HG03039 (cell line): ENCODE measurements around the gene ANO9.
"Not testable (repeated sequence)": the region's sequence is repeated elsewhere in the genome, so short reads cannot be mapped to it uniquely, and the experiment has no call there.

Source experiments
- ATAC-seq: cut with Tn5 transposase; IDR thresholded peaks from one replicate; pipeline ENCODE4 v1.9.1; 2021; ENCODE audit warnings: mild to moderate bottlenecking, moderate library complexity; ENCODE audit not compliant: unreplicated experiment

Gene ANO9

DNA sequence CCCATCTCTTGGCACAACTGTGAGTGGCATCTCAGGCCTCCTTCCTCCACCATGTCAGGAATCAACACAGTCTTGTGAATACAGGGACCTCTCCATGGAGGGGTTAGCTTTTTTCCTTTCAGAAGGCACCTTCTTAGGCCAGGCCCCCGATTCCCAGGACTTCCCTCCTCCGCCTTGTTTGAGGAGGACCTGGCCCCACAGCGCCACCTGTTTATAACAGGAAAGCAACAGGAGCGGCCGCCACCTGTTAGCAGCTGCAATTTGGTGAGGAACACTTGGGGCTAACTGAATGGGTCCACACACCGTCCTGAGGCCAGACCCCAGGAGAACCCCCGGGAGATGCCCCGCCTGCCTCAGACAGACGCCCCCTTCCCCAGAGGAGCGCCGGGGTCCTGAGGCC, 51.6 kb downstream of the ANO9 start:
- ATAC-seq = no peak

DNA sequence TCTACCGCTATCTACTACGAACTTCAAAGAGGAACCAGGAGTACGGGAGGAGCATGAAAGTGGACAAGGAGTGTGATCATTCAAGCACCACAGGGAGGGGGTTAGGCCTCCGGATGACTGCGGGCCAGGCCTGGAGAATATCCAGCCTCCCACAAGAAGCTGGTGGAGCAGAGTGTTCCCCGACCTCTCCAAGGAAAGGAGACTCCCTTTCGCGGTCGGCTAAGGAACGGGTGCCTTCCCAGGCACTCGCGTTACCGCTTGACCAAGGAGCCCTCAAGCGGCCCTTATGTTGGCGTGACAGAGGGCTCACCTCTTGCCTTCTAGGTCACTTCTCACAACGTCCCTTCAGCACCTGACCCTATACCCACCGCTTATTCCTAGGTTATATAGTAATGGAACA, 52.4 kb downstream of the ANO9 start:
- not testable (repeated sequence) for ATAC-seq

DNA sequence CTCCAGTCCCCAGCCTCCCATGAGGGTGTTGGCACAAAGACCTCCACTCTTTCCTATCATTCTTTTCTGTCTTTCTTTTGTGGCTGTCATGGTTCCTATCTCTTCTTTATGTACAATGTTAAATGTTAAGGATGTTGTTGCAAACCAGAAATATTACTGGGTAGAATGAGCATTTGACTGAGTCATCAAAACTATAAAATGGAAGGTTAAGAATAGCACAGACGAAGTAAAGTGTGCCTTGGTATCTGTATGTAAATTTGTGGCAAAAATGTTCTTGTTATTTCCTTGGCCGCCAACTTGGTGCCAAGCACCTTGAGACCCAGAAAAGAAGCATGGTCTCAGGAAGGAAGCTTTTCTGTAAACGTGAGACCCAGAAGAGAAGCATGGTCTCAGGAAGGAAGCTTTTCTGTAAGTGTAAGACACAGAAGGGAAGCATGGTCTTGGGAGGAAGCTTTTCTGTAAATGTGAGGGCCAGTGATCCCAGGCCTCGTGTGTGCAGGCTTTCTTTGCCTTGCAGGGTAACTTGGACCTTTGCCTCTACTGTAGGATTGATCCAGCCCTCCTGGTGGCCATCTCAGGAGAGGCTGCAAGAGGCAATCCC, 54.5 kb downstream of the ANO9 start:
- ATAC-seq = no peak

DNA sequence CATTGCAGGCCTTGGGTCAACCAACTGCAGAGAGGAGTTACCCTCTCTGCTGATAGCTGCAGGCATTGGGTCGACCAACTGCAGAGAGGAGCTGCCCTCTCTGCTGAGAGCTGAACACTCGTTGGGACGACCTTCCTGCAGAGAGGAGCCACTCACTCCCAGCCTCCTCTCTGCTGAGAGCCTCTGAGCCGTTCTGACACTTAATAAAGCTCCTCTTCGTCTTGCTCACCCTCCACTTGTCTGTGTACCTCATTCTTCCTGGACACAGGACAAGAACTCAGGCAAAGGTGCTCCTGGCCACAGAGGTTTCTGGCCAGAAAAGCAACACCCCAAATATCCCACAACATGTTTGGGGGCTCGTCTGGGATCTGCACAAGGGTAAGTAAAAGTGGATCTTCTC, 55.3 kb downstream of the ANO9 start:
- ATAC-seq = no peak

DNA sequence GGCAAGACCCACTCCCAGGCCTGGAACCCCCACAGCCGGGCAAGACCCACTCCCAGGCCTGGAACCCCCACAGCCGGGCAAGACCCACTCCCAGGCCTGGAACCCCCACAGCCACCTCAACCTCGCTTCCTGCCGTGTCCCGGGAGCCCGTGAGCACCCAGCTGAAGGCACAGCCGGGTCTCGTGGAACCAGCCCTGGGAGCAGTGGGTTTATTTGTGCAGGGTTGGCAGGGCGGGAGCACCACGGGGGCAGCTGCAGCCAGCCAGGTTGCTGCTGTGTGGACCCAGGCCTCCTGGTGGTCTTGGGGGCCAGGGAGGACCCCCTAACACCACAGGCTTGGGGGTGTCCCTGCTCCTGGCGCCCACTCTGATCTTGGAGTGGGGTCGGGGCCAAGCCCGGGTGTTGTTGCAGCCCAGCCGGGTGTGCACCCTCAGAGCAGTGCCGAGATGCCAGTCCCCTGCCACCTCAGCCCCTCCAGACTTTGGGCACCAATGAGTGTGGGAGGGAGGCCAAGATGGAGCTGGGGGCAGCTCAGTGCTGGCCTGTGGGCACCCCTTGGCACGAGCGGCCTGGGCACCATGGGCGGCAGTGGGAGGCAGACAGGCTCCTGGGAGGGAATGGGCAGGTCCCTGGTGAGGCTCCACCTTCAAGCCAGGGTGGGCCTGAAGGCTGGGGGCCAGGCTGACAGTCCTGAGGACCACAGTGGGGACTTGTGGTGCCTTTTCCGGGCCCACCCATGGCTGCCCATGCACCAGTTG, 56.0 kb downstream of the ANO9 start:
- no peak for ATAC-seq

DNA sequence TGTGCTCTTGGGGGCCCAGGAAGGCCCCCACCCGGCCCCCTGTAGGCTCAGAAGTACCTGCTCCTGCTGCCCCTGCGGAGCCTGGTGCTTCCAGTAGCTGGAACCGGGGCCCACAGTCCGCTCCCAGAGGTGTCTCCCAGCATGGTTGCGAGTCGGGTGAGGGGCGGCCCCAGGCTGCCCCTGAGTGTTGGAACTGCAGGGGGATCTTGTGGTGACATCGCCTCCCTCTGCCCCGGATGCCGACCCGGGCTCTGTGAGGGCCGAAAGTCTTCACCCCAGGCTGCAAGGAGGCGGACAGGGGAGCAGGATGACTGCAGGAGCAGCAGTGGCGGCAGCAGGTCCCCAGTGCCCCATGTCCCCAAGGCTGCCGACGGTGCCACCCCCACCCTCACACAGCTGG, 57.3 kb downstream of the ANO9 start:
- no peak for ATAC-seq

DNA sequence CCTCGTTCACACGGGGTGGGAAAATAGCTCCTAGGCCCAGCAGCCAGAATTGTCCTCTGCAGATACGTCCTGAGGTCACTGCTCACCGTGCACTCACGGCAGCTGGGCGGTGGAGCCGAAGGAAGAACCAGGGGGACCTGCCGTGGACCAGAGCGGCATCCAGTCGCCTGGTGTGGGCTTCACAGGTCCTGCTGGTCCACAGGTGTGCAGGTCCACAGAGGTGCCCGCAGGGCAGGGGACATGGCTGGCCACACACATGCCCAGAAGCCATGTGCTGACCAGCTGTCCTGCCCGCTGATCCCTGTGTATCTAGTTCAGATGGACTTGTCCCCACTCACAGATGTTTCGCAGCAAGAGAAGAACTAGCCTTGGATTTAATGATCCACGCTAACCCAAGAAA, 58.4 kb downstream of the ANO9 start:
- no peak for ATAC-seq

DNA sequence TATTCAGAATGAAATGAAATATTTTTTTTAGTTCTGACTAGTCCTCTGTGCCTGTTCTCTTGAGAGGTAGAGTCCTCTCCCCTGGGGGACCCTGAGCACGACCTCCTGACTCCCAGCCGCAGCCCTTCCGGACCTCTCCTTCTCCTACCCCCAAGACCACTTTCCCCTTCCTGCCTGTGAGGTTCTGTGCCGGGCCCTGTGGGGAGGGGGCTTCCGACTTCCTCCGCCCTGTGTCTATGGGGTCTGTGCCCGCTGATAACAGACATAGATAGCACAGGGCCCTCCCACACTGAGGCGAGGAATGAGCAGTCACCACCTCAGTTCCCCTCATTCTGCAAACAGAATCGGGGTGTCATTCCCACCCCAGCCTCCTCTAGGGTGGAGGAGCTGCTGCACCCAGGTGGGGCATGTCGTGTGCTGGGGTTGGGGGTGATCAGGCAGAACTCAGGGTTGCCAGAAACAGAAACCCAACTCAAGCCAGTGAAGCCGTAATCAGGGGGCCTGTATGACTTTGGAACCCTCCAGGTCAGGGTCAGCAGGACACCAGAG, 59.7 kb downstream of the ANO9 start:
- no peak for ATAC-seq

DNA sequence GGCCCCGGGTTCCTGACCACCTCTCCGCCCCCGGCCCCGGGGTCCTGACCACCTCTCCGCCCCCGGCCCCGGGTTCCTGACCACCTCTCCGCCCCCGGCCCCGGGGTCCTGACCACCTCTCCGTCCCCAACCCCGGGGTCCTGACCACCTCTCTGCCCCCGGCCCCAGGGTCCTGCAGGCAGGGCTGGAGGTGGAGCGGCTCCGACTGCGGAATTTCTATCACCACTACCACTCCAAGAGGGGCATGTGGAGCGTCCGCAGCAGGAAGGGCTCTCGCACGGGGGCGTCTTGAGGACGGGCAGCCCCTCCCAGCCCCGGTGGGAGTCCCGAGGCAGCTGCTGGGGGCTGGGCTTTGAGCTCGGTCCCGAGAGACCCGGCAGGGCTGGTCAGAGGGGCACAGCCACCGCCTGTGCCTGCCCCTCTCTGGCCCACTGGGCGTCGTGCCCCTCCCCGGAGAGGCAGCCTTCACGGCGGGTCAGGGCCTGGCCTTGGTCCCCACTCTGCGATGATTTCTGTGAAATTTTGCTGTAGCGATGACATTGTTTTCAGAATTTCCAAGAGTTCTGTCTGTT, 60.2 kb downstream of the ANO9 start:
- ATAC-seq = no peak

DNA sequence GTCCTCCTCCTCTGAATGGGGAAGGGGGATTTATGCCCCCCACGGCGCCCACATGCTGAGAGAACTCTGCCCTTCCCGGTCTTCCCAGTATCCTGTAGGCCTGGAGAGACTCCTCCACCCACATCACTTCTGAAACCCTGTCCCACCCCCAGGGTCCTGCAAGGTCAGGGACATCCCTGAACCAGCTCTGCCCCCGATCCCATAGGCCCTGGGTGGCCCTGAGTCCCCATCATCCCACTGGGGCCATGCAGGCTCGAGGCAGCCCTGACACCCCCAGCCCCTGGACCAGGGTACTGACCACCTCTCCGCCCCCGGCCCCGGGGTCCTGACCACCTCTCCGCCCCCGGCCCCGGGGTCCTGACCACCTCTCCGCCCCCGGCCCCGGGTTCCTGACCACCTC, 60.8 kb downstream of the ANO9 start:
- ATAC-seq = no peak

DNA sequence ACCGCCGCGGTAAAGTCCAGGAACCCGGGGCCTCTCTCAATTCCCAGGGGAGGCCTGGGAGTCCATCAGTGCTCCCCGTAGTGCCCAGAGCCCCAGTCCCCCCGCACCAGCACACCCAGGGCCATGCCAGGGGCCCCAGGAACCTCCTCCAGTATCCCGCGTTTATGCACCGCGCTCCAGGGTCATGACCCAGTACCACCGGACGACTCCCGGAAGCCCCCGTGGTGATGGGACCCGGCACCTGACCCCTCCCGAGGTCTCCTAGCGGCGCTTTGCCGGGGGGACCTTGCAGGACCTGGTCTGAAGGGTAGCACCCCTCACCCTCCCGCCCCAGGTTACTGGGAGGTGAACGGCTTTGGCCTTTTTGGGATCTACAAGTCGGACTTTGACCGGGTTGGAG, 61.3 kb downstream of the ANO9 start:
- ATAC-seq = no peak

DNA sequence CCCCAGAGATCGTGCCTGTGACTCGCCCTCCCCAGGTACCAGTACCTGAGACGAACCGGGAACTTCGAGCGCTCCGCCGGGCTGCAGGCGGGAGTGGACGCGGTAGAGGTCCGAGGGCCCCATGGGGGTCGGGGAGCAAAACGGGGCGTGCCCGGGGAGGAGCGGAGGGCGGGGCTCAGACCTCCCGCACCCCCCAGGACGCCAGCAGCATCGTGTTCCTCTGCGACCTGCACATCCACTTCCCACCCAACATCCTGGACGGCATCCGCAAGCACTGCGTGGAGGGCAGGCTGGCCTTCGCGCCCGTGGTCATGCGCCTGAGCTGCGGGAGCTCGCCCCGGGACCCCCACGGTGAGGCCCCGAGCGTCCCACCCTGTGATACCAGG, 61.7 kb downstream of the ANO9 start:
- ATAC-seq = no peak

DNA sequence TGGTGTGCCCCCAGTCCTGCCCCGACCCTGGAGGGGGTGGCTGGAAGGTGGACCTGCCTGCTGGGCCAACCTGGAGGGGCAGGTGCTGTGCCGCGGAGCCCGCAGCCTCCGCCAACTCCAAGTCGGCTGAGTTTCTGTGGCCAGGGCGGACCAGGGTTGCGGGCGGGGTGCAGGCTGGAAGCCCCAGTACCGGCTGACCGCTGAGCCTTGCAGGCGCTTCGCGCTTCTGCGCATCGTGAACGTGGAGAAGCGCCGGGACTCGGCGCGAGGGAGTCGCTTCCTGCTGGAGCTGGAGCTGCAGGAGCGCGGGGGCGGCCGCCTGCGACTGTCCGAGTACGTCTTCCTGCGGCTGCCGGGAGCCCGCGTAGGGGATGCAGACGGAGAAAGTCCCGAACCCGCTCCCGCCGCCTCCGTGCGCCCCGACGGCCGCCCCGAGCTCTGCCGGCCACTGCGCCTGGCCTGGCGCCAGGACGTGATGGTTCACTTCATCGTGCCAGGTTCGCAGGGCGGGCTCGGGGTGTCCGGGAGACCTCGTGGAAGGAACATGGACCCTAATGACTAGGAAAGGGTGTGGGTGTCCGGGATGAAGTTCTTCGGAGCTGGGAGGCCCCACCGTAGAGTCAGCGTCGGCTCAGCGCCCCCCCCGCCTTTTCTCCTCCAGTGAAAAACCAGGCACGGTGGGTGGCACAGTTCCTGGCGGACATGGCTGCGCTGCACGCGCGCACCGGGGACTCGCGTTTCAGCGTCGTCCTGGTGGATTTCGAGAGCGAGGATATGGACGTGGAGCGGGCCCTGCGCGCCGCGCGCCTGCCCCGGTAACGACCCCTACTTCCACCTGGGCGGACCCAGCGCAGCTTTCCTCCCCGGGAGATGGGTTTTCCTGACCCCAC, 62.4 kb downstream of the ANO9 start:
- no peak for ATAC-seq

DNA sequence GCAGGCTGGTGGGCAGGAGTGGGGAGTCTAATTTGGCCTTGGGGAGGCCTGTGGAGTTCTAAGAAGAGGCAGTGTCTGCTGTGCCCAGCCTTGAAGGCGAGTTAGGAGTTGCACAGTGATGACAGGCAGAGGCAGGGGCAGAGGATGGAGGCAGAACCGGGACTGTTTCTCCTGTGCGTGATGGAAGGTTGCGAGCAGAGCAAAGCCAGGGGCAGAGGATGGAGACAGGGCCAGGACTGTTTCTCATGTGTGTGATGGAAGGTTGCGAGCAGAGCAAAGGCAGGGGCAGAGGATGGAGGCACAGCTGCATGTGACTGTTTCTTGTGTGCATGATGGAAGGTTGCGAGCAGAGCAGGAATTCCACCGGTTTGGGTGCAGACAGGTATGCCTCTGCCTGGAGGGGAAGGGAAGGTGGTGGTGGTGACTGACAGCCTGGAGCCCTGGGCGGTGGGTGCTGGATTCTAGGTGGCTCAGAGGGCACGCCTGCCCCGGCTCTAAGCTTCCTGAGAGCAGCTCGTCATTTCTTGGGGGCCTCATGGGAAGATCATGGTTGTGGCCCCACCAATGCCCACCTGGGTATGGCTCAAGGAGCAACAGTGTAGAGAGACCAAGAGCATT, 63.8 kb downstream of the ANO9 start:
- ATAC-seq = no peak

DNA sequence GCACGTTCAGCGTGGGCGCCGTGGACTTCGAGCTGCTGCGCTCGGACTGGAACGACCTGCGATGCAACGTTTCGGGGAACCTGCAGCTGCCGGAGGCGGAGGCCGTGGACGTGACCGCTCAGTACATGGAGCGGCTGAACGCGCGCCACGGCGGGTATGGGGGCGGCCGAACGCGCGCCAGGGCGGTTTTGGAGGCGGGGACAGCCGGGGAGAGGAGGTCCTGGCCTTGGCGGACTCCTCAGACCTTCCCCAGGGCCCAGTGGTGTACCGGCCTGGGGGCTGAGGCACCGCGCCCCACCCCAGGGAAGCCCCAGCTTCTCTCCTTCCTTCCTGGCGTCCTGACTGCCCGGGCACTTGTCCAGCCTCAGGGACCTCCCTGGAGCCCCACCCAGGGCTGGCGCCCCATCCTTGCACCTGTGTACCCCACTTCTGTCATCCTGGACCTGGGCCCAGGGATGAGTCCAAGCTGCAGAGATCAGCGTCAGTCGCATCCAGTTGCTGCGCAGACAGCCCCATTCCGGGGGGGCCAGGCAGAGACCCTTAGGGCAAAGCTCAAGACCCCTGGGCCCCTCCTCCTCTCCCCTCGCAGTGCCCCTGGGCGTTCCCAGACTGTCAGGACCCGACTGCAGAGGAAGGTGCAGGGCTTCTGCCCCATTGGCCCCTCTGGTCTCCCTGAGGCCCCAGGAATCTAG, 64.5 kb downstream of the ANO9 start:
- no peak for ATAC-seq

DNA sequence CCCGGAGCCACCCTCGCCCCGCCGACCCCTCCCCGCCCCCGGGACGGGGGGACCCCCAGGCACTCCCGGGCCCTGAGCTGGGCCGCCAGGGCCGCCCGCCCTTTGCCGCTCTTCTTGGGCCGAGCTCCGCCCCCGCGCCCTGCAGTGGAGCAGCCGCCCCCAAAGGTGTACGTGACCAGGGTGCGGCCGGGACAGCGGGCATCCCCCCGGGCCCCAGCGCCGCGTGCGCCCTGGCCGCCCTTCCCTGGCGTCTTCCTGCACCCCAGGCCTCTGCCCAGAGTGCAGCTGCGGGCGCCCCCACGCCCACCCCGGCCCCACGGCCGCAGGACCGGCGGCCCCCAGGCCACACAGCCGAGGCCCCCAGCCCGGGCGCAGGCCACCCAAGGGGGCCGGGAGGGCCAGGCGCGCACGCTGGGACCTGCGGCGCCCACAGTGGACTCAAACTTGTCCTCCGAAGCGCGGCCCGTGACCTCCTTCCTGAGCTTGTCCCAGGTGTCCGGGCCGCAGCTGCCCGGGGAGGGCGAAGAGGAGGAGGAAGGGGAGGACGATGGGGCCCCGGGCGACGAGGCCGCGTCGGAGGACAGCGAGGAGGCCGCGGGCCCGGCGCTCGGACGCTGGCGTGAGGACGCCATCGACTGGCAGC, 65.2 kb downstream of the ANO9 start:
- no peak for ATAC-seq

DNA sequence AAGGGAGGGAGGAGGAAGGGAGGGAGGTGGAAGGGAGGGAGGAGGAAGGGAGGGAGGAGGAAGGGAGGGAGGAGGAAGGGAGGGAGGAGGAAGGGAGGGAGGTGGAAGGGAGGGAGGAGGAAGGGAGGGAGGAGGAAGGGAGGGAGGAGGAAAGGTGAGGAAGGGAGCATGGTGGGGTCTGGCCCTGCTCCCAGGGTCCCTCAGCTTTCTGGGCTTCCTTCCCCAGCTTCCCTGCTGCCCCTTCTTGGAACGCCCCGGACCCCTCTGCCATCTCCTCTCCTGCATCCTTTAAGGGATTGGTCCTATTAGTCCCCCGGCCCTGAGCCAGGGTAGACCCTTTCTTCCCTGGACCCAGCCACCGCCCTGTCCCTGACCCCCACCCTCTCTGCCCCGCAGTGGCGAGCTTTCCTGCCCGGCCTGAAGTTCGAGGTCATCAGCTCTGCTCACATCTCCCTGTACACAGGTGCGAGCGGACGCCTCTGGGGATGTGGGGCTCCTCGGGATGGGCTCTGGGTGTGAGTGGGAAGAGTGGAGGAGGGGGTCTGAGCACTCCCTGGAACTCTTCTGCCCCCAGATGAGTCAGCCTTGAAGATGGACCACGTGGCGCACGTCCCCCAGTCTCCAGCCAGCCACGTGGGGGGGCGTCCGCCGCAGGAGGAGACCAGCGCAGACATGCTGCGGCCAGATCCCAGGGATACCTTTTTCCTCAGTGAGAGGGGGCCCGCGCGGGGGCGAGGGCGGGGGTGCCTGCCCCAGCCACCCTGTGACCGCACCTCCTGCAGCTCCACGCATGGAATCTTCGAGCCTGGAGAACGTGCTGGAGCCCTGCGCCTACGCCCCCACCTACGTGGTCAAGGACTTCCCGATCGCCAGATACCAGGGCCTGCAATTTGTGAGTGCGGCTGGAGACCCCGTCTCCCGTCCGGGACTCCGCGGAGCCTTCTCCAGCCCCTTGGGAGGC, 66.5 kb downstream of the ANO9 start:
- ATAC-seq = no peak

DNA sequence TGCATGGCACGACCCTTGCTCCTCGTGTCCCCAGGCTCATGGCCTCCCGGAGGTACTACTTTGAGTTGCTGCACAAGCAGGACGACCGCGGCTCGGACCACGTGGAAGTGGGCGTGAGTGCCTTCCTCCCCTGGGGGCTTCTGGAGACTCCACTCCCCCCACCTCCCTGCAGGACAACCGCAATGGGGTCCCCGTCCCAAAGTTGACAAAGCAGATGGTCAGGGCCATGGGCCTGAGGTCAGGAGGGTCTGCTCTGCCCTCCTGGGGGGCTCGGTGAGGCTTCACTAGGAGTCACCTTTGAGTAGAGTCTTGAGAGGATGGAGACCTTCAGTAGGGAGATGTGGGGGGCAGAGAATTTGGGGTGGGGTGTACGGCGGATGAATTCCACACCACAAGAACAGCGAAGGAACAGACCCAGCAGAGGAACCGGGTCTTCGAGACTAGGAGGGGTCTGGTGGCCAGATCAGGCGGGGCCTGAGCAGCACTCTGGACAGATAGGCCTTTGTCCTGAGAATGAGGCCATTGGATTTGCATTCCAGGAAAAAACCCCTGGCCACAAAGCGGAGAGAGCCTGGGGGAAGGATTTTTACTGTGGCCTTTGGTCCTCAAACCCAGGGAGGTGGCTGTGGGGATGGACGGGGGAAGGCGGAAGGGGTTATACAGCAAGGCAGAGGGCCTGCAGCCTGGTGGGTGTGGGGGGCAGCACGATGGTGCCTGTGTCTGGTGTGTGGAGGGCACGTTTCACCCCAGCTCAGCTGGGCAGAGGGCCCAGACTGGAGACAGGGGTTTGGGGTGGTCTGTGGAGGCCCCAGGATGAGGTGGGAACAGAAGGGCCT, 67.9 kb downstream of the ANO9 start:
- no peak for ATAC-seq
